ENCODE data around the gene COPB1.

DNA sequence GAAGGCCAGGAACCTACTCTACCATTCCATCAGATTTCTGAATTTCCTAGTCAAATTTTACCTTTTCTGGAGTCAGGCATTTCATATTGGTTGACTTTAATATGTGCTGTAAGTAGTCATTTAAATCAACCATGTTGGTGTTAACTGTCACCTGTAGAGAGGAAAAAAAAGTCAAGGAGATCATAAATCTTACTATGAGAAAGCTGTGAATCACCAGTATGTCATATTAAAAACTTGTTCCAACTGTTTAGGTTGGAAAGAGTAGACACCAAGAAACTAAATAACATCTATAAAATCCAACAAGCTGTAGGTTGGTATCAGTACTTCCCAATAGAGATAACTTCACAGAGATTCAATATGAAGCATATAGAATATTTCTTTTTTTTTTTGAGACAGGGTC lies 39.5 kb downstream of the COPB1 start:
- no peak for TF ChIP-seq ARNT (IDR thresholded peaks at IDR 0.05)
- TF ChIP-seq FOXA1 (IDR thresholded peaks at IDR 0.05), result no peak
- TF ChIP-seq, protein P1, sequence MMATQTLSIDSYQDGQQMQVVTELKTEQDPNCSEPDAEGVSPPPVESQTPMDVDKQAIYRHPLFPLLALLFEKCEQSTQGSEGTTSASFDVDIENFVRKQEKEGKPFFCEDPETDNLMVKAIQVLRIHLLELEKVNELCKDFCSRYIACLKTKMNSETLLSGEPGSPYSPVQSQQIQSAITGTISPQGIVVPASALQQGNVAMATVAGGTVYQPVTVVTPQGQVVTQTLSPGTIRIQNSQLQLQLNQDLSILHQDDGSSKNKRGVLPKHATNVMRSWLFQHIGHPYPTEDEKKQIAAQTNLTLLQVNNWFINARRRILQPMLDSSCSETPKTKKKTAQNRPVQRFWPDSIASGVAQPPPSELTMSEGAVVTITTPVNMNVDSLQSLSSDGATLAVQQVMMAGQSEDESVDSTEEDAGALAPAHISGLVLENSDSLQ (IDR thresholded peaks at IDR 0.05), result no peak
- TF ChIP-seq FOXK2 (IDR thresholded peaks at IDR 0.05), result no peak
- TF ChIP-seq SUZ12 (IDR thresholded peaks at IDR 0.05), result no peak
- TF ChIP-seq FOXM1 (IDR thresholded peaks at IDR 0.05; ENCODE audit: borderline replicate concordance), result no peak
- no peak for TF ChIP-seq SP1 (IDR thresholded peaks at IDR 0.05)
- TF ChIP-seq NFRKB (IDR thresholded peaks at IDR 0.05), result no peak
- no peak for TF ChIP-seq BHLHE40 (IDR thresholded peaks at IDR 0.05; ENCODE audit: borderline replicate concordance)
- no peak for TF ChIP-seq HDGF (IDR thresholded peaks at IDR 0.05; ENCODE audit: borderline replicate concordance)
- no peak for TF ChIP-seq TARDBP (IDR thresholded peaks at IDR 0.05)
- no peak for TF ChIP-seq ELF4 (IDR thresholded peaks at IDR 0.05)
- no peak for TF ChIP-seq CTBP1 (IDR thresholded peaks at IDR 0.05; ENCODE audit: borderline replicate concordance)
- no peak for TF ChIP-seq ZNF384 (IDR thresholded peaks at IDR 0.05)

All from HEK293T (cell line).